DND-41 (cell line): Measurements from ENCODE around the gene CDCP1.

Experiments
- ATAC-seq: fragments of 200-7000 bp; cut with Tn5 transposase; 3 replicates; pipeline ENCODE4 v1.9.1; 2021; ENCODE audit warnings: low read depth; ENCODE audit not compliant: insufficient read depth
- DNase-seq: peaks from one replicate; pipeline ENCODE4 v3.0.0-alpha.2; 2020
- H2AFZ ChIP-seq: 2 replicates; pipeline ENCODE4 v1.6.0; 2012; ENCODE audit warnings: low read depth, low read length
- H3K27ac ChIP-seq: 2 replicates; pipeline ENCODE4 v1.5.1; 2012; ENCODE audit warnings: low read length, inconsistent platforms
- H3K27me3 ChIP-seq: fragments of 200-600 bp; sonication (generic); 2 replicates; pipeline ENCODE4 v1.6.0; 2012; ENCODE audit warnings: low read length, mild to moderate bottlenecking, inconsistent platforms; ENCODE audit not compliant: insufficient read depth, poor library complexity
- H3K36me3 ChIP-seq: 2 replicates; pipeline ENCODE4 v1.5.1; 2012; ENCODE audit warnings: low read length, inconsistent platforms; ENCODE audit not compliant: insufficient read depth
- H3K4me1 ChIP-seq: 2 replicates; pipeline ENCODE4 v1.5.1; 2012; ENCODE audit warnings: mild to moderate bottlenecking, low read length; ENCODE audit not compliant: insufficient read depth
- H3K4me2 ChIP-seq: 2 replicates; pipeline ENCODE4 v1.6.0; 2012; ENCODE audit warnings: mild to moderate bottlenecking, moderate library complexity, low read length, inconsistent platforms; ENCODE audit not compliant: insufficient read depth
- H3K4me3 ChIP-seq, 2 experiments: fragments of 200-600 bp in 1 of 2; shearing (Covaris generic) in 1 of 2; 2 replicates each; pipeline ENCODE4 v1.5.1; 2012 to 2016; ENCODE audit warnings: inconsistent platforms in 2 of 2, low read length in 2 of 2, mild to moderate bottlenecking in 2 of 2, low read depth in 1 of 2, moderate library complexity in 1 of 2
- H3K79me2 ChIP-seq: 2 replicates; pipeline ENCODE4 v1.6.0; 2012; ENCODE audit warnings: low read length, inconsistent platforms; ENCODE audit not compliant: insufficient read depth
- H3K9ac ChIP-seq: 2 replicates; pipeline ENCODE4 v1.6.0; 2012; ENCODE audit warnings: low read depth, mild to moderate bottlenecking, inconsistent platforms, low read length, moderate library complexity
- H3K9me3 ChIP-seq: 2 replicates; pipeline ENCODE4 v1.5.1; 2012; ENCODE audit warnings: low read length, moderate library complexity, mild to moderate bottlenecking, inconsistent platforms; ENCODE audit not compliant: insufficient read depth, severe bottlenecking
- H4K20me1 ChIP-seq: 2 replicates; pipeline ENCODE4 v1.6.0; 2012; ENCODE audit warnings: low read length; ENCODE audit not compliant: insufficient read depth
- CTCF ChIP-seq: IDR thresholded peaks from 2 replicates; pipeline ENCODE4 v1.5.1; 2012; ENCODE audit warnings: borderline replicate concordance, low read length, moderate library complexity, mild to moderate bottlenecking; ENCODE audit not compliant: poor library complexity, severe bottlenecking; ENCODE audit errors: extremely low read depth
- EZH2 ChIP-seq: IDR thresholded peaks from 3 replicates; pipeline ENCODE4 v1.6.1; 2012; ENCODE audit warnings: borderline replicate concordance, low read depth, mild to moderate bottlenecking, moderate library complexity, low read length, inconsistent platforms; ENCODE audit not compliant: severe bottlenecking

CDCP1 gene

DNA sequence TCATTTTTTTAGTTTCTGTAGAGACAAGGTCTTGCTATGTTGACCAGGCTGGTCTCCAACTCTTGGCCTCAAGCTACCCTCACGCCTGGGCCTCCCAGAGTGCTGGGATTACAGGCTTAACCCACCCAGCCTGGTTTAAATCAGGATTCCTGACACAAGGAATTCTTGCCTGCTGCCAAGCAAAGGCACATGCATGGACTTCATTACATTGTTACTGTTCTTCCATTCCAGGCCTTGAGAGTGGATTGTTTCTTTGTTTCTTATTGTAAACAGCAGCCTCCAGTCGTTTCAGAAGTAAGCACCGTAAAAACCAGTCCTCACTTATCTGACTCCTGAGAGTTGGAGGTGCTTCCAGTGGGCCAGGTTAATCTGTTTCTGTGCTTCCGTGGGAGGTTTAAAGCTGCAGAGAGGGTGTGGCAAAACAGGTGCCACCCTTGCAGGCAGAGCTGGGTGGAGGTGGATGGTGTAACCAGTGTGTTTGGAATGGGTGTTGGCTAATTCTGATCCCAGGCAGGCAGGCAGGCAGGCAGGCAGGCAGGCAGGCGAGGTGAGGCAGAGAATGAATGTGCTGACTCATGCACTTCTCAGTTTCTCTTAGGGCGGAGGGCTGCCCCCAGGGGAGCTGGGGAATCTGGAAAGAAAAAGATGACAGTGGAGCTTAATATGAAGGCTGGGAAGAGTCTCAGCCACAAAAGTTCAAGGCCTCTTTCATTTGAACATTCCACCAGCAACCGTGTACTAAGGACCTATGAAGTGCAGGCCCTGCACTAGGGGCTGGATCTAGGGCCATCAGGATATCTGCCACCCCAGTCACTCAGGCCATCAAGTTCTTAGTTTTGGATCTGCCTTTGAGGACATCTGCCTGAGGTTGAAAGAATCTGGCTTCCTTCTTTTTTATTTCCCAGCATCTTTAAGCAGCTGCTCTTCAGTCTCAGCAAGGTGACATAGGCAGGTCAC is 37.0 kb upstream of the CDCP1 start:
- no peak for TF ChIP-seq EZH2
- no peak for TF ChIP-seq CTCF
- no peak overlapping the region for H2AFZ ChIP-seq
- H3K27ac ChIP-seq, result no peak overlapping the region
- H3K9ac ChIP-seq, result no peak overlapping the region
- H3K36me3 ChIP-seq, result no peaks in the 10 kb centered on the region
- H3K27me3 ChIP-seq, result no peaks in the 10 kb centered on the region
- H3K4me2 ChIP-seq, result no peak overlapping the region
- ATAC-seq (no peak), DNase-seq (no peak)
- no peak overlapping the region for H3K4me3 ChIP-seq
- H4K20me1 ChIP-seq, result no peaks in the 10 kb centered on the region
- H3K79me2 ChIP-seq, result no peaks in the 10 kb centered on the region
- no peaks in the 10 kb centered on the region for H3K9me3 ChIP-seq
- no peaks in the 10 kb centered on the region for H3K4me1 ChIP-seq

GRCh38 chr3:45181496-45181895 is 35.3 kb upstream of the CDCP1 start:
- Histone ChIP-seq H3K4me1 (no peaks in the 10 kb centered on the region), H3K9ac (no peak overlapping the region), H3K4me2 (no peak overlapping the region), H4K20me1 (no peaks in the 10 kb centered on the region), H3K79me2 (no peaks in the 10 kb centered on the region), H3K36me3 (no peaks in the 10 kb centered on the region), H3K4me3 (no peak overlapping the region), H3K27me3 (no peaks in the 10 kb centered on the region), H3K9me3 (no peaks in the 10 kb centered on the region), H3K27ac (no peak overlapping the region), H2AFZ (no peak overlapping the region)
- no peak for ATAC-seq
- no peak for DNase-seq
- TF ChIP-seq EZH2, result no peak
- TF ChIP-seq CTCF, result no peak

DNA sequence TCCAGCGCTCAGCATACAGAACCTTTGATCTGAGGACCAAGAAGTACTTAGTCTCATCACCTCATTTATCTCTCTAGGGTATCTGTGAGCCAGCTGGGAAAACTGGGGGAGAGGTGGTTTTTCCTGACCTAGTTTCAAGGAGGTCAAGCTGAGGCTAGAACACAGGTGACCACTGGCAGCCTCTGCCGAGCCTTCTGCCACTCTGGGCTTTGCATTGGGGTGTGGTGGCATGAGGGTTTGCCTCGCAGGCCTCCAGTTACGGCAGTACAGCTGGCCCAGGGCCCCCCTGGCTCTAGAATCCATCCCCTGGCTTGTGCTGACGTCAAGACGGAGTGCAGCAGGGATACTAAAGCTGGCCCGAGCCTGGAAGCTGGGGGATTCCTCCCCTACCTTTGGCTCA is 34.7 kb upstream of the CDCP1 start:
- no peaks in the 10 kb centered on the region for H3K27me3 ChIP-seq
- H3K36me3 ChIP-seq, result no peaks in the 10 kb centered on the region
- H2AFZ ChIP-seq, result no peak overlapping the region
- TF ChIP-seq CTCF, result no peak
- no peak for TF ChIP-seq EZH2
- no peaks in the 10 kb centered on the region for H3K4me1 ChIP-seq
- H4K20me1 ChIP-seq, result no peaks in the 10 kb centered on the region
- DNase-seq, result no peak
- H3K27ac ChIP-seq, result no peak overlapping the region
- H3K4me3 ChIP-seq, result no peak overlapping the region
- H3K79me2 ChIP-seq, result no peaks in the 10 kb centered on the region
- H3K9ac ChIP-seq, result no peak overlapping the region
- ATAC-seq, result no peak
- H3K9me3 ChIP-seq, result no peaks in the 10 kb centered on the region
- H3K4me2 ChIP-seq, result no peak overlapping the region

- no peaks in the 10 kb centered on the region for H3K36me3 ChIP-seq
- no peak overlapping the region for H3K27ac ChIP-seq
- H3K4me1 ChIP-seq, result no peaks in the 10 kb centered on the region
- no peak for TF ChIP-seq CTCF
- no peak for TF ChIP-seq EZH2
- no peak overlapping the region for H2AFZ ChIP-seq
- no peaks in the 10 kb centered on the region for H3K79me2 ChIP-seq
- ATAC-seq, result no peak
- H3K27me3 ChIP-seq, result no peaks in the 10 kb centered on the region
- H3K4me3 ChIP-seq, result no peak overlapping the region
- no peaks in the 10 kb centered on the region for H4K20me1 ChIP-seq
- no peak for DNase-seq
- H3K9me3 ChIP-seq, result no peaks in the 10 kb centered on the region
- H3K4me2 ChIP-seq, result no peak overlapping the region
- no peak overlapping the region for H3K9ac ChIP-seq
These were observed 33.9 kb upstream of the CDCP1 start for GRCh38 chr3:45180051-45180450.
